HG03432 (cell line): ENCODE data around the gene SURF6.
"Not testable (repeated sequence)": the region's sequence is repeated elsewhere in the genome, so short reads cannot be mapped to it uniquely, and the experiment has no call there.

Experiments
- ATAC-seq: cut with Tn5 transposase; IDR thresholded peaks from one replicate; pipeline ENCODE4 v1.9.1; 2021; ENCODE audit warnings: mild to moderate bottlenecking, moderate library complexity; ENCODE audit not compliant: unreplicated experiment

Gene SURF6

GRCh38 chr9:133301253-133302230 lies 34.4 kb downstream of the SURF6 start:
- ATAC-seq = no peak

- not testable (repeated sequence) for ATAC-seq
These were observed 36.0 kb downstream of the SURF6 start for GRCh38 chr9:133299996-133300395.

GRCh38 chr9:133294257-133294656 lies 41.7 kb downstream of the SURF6 start:
- ATAC-seq = no peak

- no peak for ATAC-seq
These were observed 45.2 kb downstream of the SURF6 start for GRCh38 chr9:133290751-133291302.

GRCh38 chr9:133286523-133286922 lies 49.5 kb downstream of the SURF6 start:
- ATAC-seq = no peak

- no peak for ATAC-seq
These were observed 50.7 kb downstream of the SURF6 start for GRCh38 chr9:133285252-133285775.

- ATAC-seq = no peak
These were observed 51.6 kb downstream of the SURF6 start for GRCh38 chr9:133284362-133284761.

GRCh38 chr9:133283255-133284032 lies 52.5 kb downstream of the SURF6 start:
- ATAC-seq = not testable (repeated sequence)

GRCh38 chr9:133282464-133283238 lies 53.3 kb downstream of the SURF6 start:
- no peak for ATAC-seq

GRCh38 chr9:133280392-133280791 lies 55.6 kb downstream of the SURF6 start:
- no peak for ATAC-seq
